H9 (cell line): ENCODE measurements around the gene WWC1. TPM values are rescaled to one million over a fixed set of nuclear protein-coding genes. Genes with fewer than 3 reads are reported as not detected.

Source experiments
- DNase-seq: peaks from one replicate; pipeline ENCODE4 v3.0.0-alpha.2; 2017
- H2AFZ ChIP-seq: one replicate; pipeline ENCODE4 v1.6.1; 2013; ENCODE audit warnings: mild to moderate bottlenecking, low read length, control low read depth, moderate library complexity
- H2AK5ac ChIP-seq: 2 replicates; pipeline ENCODE4 v1.6.1; 2013; ENCODE audit warnings: low read length, control low read depth, mixed read lengths; ENCODE audit not compliant: insufficient read length
- H2BK120ac ChIP-seq: one replicate; pipeline ENCODE4 v1.6.1; 2013; ENCODE audit warnings: low read depth, mild to moderate bottlenecking, low read length, control low read depth, inconsistent platforms; ENCODE audit not compliant: poor library complexity, severe bottlenecking
- H2BK12ac ChIP-seq: 2 replicates; pipeline ENCODE4 v1.6.1; 2013; ENCODE audit warnings: low read length, control low read depth, mixed read lengths, low read depth; ENCODE audit not compliant: insufficient read length
- H2BK15ac ChIP-seq: 2 replicates; pipeline ENCODE4 v1.6.1; 2013; ENCODE audit warnings: low read depth, low read length, control low read depth
- H2BK20ac ChIP-seq: one replicate; pipeline ENCODE4 v1.6.1; 2013; ENCODE audit warnings: low read depth, mild to moderate bottlenecking, low read length, control low read depth, inconsistent platforms; ENCODE audit not compliant: poor library complexity, severe bottlenecking
- H2BK5ac ChIP-seq: 2 replicates; pipeline ENCODE4 v1.6.1; 2013; ENCODE audit warnings: low read length, control low read depth, mixed read lengths; ENCODE audit not compliant: insufficient read length
- H3K14ac ChIP-seq: 2 replicates; pipeline ENCODE4 v1.6.1; 2013; ENCODE audit warnings: low read length, control low read depth; ENCODE audit not compliant: insufficient read depth
- H3K18ac ChIP-seq: 2 replicates; pipeline ENCODE4 v1.6.1; 2013; ENCODE audit warnings: low read depth, mild to moderate bottlenecking, mixed read lengths, low read length, control low read depth; ENCODE audit not compliant: insufficient read length
- H3K23ac ChIP-seq: 2 replicates; pipeline ENCODE4 v1.6.1; 2013; ENCODE audit warnings: low read length, control low read depth, mixed read lengths, low read depth; ENCODE audit not compliant: insufficient read length
- H3K23me2 ChIP-seq: 2 replicates; pipeline ENCODE4 v1.6.1; 2013; ENCODE audit warnings: low read depth, mild to moderate bottlenecking, mixed read lengths, low read length, control low read depth; ENCODE audit not compliant: insufficient read length, poor library complexity, severe bottlenecking
- H3K27ac ChIP-seq: 2 replicates; pipeline ENCODE4 v1.5.1; 2013; ENCODE audit warnings: low read length, control low read depth, mixed read lengths, low read depth; ENCODE audit not compliant: insufficient read length
- H3K27me3 ChIP-seq: 2 replicates; pipeline ENCODE4 v1.6.1; 2013; ENCODE audit warnings: low read length, control low read depth, inconsistent platforms; ENCODE audit not compliant: insufficient read depth
- H3K4ac ChIP-seq: 2 replicates; pipeline ENCODE4 v1.6.1; 2013; ENCODE audit warnings: low read depth, mild to moderate bottlenecking, control low read depth, inconsistent platforms, low read length, moderate library complexity
- H3K4me1 ChIP-seq: 2 replicates; pipeline ENCODE4 v1.6.1; 2013; ENCODE audit warnings: low read length, control low read depth, inconsistent platforms; ENCODE audit not compliant: insufficient read depth
- H3K4me2 ChIP-seq: 2 replicates; pipeline ENCODE4 v1.6.1; 2013; ENCODE audit warnings: low read length, control low read depth, mixed read lengths; ENCODE audit not compliant: insufficient read length, insufficient read depth
- H3K56ac ChIP-seq: 2 replicates; pipeline ENCODE4 v1.6.1; 2013; ENCODE audit warnings: low read depth, mild to moderate bottlenecking, mixed read lengths, low read length, control low read depth; ENCODE audit not compliant: insufficient read length
- H3K79me1 ChIP-seq: 2 replicates; pipeline ENCODE4 v1.6.1; 2013; ENCODE audit warnings: low read depth, mild to moderate bottlenecking, moderate library complexity, low read length, control low read depth, inconsistent platforms; ENCODE audit not compliant: insufficient read depth, poor library complexity, severe bottlenecking
- H3K79me2 ChIP-seq: 2 replicates; pipeline ENCODE4 v1.6.1; 2013; ENCODE audit warnings: low read length, control low read depth, inconsistent platforms; ENCODE audit not compliant: insufficient read depth
- H3K9ac ChIP-seq: 2 replicates; pipeline ENCODE4 v1.6.1; 2013; ENCODE audit warnings: low read length, control low read depth, mixed read lengths; ENCODE audit not compliant: insufficient read length; ENCODE audit errors: extremely low read depth
- H3K9me3 ChIP-seq: one replicate; pipeline ENCODE4 v1.6.1; 2013; ENCODE audit warnings: low read depth, low read length, inconsistent platforms; ENCODE audit not compliant: control insufficient read depth
- H3T11ph ChIP-seq: one replicate; pipeline ENCODE4 v1.6.1; 2013; ENCODE audit warnings: mild to moderate bottlenecking, low read length, control low read depth, inconsistent platforms
- H4K20me1 ChIP-seq: one replicate; pipeline ENCODE4 v1.6.1; 2013; ENCODE audit not compliant: control insufficient read depth, insufficient read length, insufficient read depth
- H4K5ac ChIP-seq: 2 replicates; pipeline ENCODE4 v1.6.1; 2013; ENCODE audit warnings: low read depth, mild to moderate bottlenecking, mixed read lengths, low read length, control low read depth; ENCODE audit not compliant: insufficient read length
- H4K8ac ChIP-seq: replicated peaks from 2 replicates; pipeline ENCODE4 v1.6.1; 2013; ENCODE audit warnings: low read length, control low read depth, mixed read lengths, low read depth; ENCODE audit not compliant: insufficient read length
- H4K91ac ChIP-seq: 2 replicates; pipeline ENCODE4 v1.6.1; 2013; ENCODE audit warnings: low read depth, mild to moderate bottlenecking, moderate library complexity, mixed read lengths, low read length, control low read depth; ENCODE audit not compliant: insufficient read length
- H3K27ac Mint-ChIP-seq, 3 experiments: 2 replicates in 2 of 3; 3 replicates in 1 of 3; pipeline ENCODE4 v1.8.0; 2020 to 2021; ENCODE audit warnings: mixed read lengths in 3 of 3, mild to moderate bottlenecking in 1 of 3, moderate library complexity in 1 of 3
- H3K27me3 Mint-ChIP-seq: 2 replicates; pipeline ENCODE4 v1.8.0; 2021; ENCODE audit warnings: low read depth, mild to moderate bottlenecking, moderate library complexity, mixed read lengths
- H3K36me3 Mint-ChIP-seq, 3 experiments: 2 replicates in 2 of 3; 3 replicates in 1 of 3; pipeline ENCODE4 v1.8.0; 2020 to 2021; ENCODE audit warnings: low read depth in 3 of 3, mixed read lengths in 3 of 3; ENCODE audit not compliant: insufficient read depth in 1 of 3
- H3K4me1 Mint-ChIP-seq, 2 experiments: 2 replicates each; pipeline ENCODE4 v1.8.0; 2020; ENCODE audit warnings: mixed read lengths in 2 of 2
- H3K4me3 Mint-ChIP-seq, 2 experiments: 2 replicates in 1 of 2; 3 replicates in 1 of 2; pipeline ENCODE4 v1.8.0; 2020 to 2021; ENCODE audit warnings: mild to moderate bottlenecking in 2 of 2, mixed read lengths in 2 of 2, moderate library complexity in 1 of 2
- H3K9me3 Mint-ChIP-seq, 2 experiments: 2 replicates in 1 of 2; 3 replicates in 1 of 2; pipeline ENCODE4 v1.8.0; 2020; ENCODE audit warnings: mild to moderate bottlenecking in 2 of 2, mixed read lengths in 2 of 2, moderate library complexity in 1 of 2
- WGBS: extraction: QIAGEN DNeasy Blood & Tissue Kit; methylation state at CpG from one replicate; pipeline ENCODE4 v1.1.7; 2013; ENCODE audit warnings: missing lambda C conversion rate, low lambda C conversion rate, mixed read lengths; ENCODE audit not compliant: insufficient read length; ENCODE audit errors: extremely low coverage; 5-methylcytosine and 5-hydroxymethylcytosine counted together
- total RNA-seq: library from RNA; stranded (reverse); gene quantifications from 2 replicates; pipeline ENCODE4 v1.2.1, GENCODE V29; 2021
- TF ChIP-seq, protein P1 (sequence below): fragments of 200-600 bp; sonication (generic); conservative IDR thresholded peaks from 3 replicates; pipeline ENCODE4 v1.8.0; 2021; ENCODE audit warnings: antibody characterized with exemption, mild to moderate bottlenecking

The WWC1 gene
- total RNA-seq, 1 experiment from 2014 or later = 28.2 TPM

DNA sequence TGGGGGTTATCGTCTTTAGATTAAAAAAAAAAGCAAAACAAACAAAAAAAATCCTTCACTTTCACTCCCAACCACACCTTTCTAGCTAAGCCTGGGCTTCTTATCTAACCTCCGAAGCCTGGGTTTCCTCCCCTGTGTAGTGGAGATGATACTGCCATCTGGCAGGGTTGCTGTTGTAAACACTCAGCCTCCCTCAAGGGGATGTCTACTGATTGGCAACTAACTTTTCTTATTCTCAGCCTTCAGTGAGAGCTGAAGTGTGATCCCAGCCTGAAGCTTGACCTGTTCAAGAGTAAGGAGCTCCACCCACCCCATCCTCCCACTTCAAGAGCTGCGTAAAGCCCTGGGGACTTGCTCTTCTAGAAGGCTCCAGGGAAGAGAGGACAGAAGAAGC is 21.5 kb upstream of the WWC1 start:
- Histone ChIP-seq H3K4me1 (no peaks in the 10 kb centered on the region; the same call in 1 of the 2 replicates), H3K79me2 (no peaks in the 10 kb centered on the region), H2BK15ac (no peak overlapping the region), H3K18ac (no peak overlapping the region), H3K56ac (no peak overlapping the region), H2AK5ac (no peak overlapping the region), H3K27ac (no peak overlapping the region), H4K8ac (no peak overlapping the region), H3K9ac (no peak overlapping the region), H3K4me2 (no peak overlapping the region), H3K23me2 (peaks cover 4% of the 10 kb centered on the region), H2BK20ac (no peak overlapping the region), H2AFZ (no peak overlapping the region), H4K20me1 (no peaks in the 10 kb centered on the region), H2BK12ac (no peak overlapping the region), H3T11ph (no peak overlapping the region), H2BK5ac (no peak overlapping the region), H2BK120ac (no peak overlapping the region), H4K5ac (no peak overlapping the region), H3K79me1 (no peaks in the 10 kb centered on the region), H3K27me3 (no peaks in the 10 kb centered on the region), H3K23ac (no peak overlapping the region), H3K9me3 (no peaks in the 10 kb centered on the region), H4K91ac (no peak overlapping the region), H3K4ac (no peak overlapping the region), H3K14ac (no peak overlapping the region)
- H3K36me3 Mint-ChIP-seq = no peaks in the 10 kb centered on the region
- H3K4me3 Mint-ChIP-seq = no peak overlapping the region; a peak in 1 of 5 replicates
- no CpG with 5 or more reads among the region's 3 CpGs for whole genome bisulfite sequencing
- H3K27ac Mint-ChIP-seq = no peak overlapping the region
- TF ChIP-seq, protein P1, sequence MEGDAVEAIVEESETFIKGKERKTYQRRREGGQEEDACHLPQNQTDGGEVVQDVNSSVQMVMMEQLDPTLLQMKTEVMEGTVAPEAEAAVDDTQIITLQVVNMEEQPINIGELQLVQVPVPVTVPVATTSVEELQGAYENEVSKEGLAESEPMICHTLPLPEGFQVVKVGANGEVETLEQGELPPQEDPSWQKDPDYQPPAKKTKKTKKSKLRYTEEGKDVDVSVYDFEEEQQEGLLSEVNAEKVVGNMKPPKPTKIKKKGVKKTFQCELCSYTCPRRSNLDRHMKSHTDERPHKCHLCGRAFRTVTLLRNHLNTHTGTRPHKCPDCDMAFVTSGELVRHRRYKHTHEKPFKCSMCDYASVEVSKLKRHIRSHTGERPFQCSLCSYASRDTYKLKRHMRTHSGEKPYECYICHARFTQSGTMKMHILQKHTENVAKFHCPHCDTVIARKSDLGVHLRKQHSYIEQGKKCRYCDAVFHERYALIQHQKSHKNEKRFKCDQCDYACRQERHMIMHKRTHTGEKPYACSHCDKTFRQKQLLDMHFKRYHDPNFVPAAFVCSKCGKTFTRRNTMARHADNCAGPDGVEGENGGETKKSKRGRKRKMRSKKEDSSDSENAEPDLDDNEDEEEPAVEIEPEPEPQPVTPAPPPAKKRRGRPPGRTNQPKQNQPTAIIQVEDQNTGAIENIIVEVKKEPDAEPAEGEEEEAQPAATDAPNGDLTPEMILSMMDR = no peak
- peaks cover 22% of the 10 kb centered on the region in 2 experiments for H3K4me1 Mint-ChIP-seq
- DNase-seq = no peak
- no peaks in the 10 kb centered on the region; a peak in 1 of 5 replicates for H3K9me3 Mint-ChIP-seq
- peaks cover 32% of the 10 kb centered on the region for H3K27me3 Mint-ChIP-seq
